ENCODE measurements around the gene UNC5B. TPM values are rescaled to one million over a fixed set of nuclear protein-coding genes. Genes with fewer than 3 reads are reported as not detected.

The UNC5B gene
- total RNA-seq, 1 experiment from 2014 or later = 0.07 TPM

DNA sequence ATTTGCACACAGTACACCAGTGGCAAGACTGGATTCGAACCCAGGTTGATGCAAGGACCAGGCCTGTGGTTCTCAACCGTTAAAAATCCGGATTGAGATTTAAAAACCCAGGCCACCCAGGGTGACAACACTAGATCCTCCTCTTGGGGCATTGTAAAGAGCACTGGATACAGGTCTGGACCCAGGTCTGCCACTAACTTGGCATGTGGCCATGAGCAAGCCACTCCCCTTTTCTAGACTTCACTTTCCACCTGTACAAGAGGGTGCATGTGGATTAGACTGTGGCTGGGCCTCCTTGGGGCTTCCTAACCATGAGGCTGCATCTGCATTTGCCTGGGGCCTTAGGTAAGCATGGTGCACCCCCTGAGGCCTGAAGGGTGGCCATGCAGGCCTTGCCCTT, 85.0 kb downstream of the UNC5B start:
- DNase-seq = no peak
- H3K9me3 Mint-ChIP-seq (ENCODE audit: low read depth, unreplicated experiment) = no peaks in the 10 kb centered on the region
- peaks cover 89% of the 10 kb centered on the region for H3K27me3 Mint-ChIP-seq (ENCODE audit: unreplicated experiment)
- no peaks in the 10 kb centered on the region for H3K36me3 Mint-ChIP-seq (ENCODE audit: insufficient read depth, unreplicated experiment)
- no peak overlapping the region for H3K27ac Mint-ChIP-seq (ENCODE audit: unreplicated experiment)
- peaks cover 6% of the 10 kb centered on the region for H3K4me1 Mint-ChIP-seq (ENCODE audit: low read depth, unreplicated experiment)
- no TSS peak for BruUV-seq (replicated peaks)
- no peak overlapping the region for H3K4me3 Mint-ChIP-seq (ENCODE audit: low read depth, unreplicated experiment)
- TF ChIP-seq CTCF (IDR thresholded peaks at IDR 0.05; ENCODE audit: unreplicated experiment) = no peak
- CTCF ChIA-PET = no interaction called here
- intact Hi-C loops (cut with micrococcal nuclease; ENCODE audit: unreplicated experiment) = no loop called here

- no peaks in the 10 kb centered on the region for H3K9me3 Mint-ChIP-seq (ENCODE audit: low read depth, unreplicated experiment)
- H3K4me1 Mint-ChIP-seq (ENCODE audit: low read depth, unreplicated experiment) = peaks cover 4% of the 10 kb centered on the region
- no peak for DNase-seq
- H3K4me3 Mint-ChIP-seq (ENCODE audit: low read depth, unreplicated experiment) = no peak overlapping the region
- BruUV-seq (replicated peaks) = no TSS peak
- no peak overlapping the region for H3K27ac Mint-ChIP-seq (ENCODE audit: unreplicated experiment)
- no peak for TF ChIP-seq CTCF (IDR thresholded peaks at IDR 0.05; ENCODE audit: unreplicated experiment)
- CTCF ChIA-PET = interaction anchor here (0.6 kb wide), 1 partner anchor 234 kb away, joined by 3 read pairs; no protein-coding TSS in a partner anchor
- intact Hi-C loops (cut with micrococcal nuclease; ENCODE audit: unreplicated experiment) = no loop called here
- H3K36me3 Mint-ChIP-seq (ENCODE audit: insufficient read depth, unreplicated experiment) = no peaks in the 10 kb centered on the region
- peaks cover 87% of the 10 kb centered on the region for H3K27me3 Mint-ChIP-seq (ENCODE audit: unreplicated experiment)
Measured at GRCh38 chr10:71299071-71299785, 86.9 kb downstream of the UNC5B start.

GRCh38 chr10:71300555-71301370, 88.4 kb downstream of the UNC5B start:
- TF ChIP-seq CTCF (IDR thresholded peaks at IDR 0.05; ENCODE audit: unreplicated experiment) = no peak
- no TSS peak for BruUV-seq (replicated peaks)

DNA sequence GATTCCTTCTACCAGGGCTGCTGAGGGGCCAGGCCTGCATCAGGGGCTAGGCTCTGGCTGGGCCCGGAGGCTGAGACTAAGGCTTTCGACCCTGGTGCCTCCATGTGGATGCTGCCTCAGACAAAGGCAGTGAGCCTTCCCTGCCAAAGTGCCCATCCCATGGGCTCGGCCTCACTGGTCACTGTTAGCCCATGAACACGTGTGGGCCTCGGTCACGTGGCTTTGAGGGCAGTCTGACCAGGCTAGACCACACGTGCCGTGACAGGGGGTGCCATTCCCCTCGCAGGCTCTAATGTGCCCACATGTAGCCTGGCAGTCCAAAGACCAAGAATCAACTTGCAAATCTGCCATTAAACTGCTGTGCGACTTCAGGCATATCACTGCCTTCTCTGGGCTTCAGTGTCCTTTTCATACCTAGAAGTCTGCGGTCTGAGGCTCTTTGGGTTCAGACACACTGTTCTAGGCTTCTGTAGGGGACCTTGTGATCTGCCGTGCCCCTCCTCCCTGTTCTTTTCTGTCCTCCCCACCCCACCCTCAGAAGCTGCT, 89.1 kb downstream of the UNC5B start:
- CTCF ChIA-PET = interaction anchor here (1.2 kb wide), 1 partner anchor 269 kb away, joined by 4 read pairs; no protein-coding TSS in a partner anchor
- no peak for DNase-seq
- intact Hi-C loops (cut with micrococcal nuclease; ENCODE audit: unreplicated experiment) = no loop called here
- no peaks in the 10 kb centered on the region for H3K4me1 Mint-ChIP-seq (ENCODE audit: low read depth, unreplicated experiment)
- H3K36me3 Mint-ChIP-seq (ENCODE audit: insufficient read depth, unreplicated experiment) = no peaks in the 10 kb centered on the region
- H3K4me3 Mint-ChIP-seq (ENCODE audit: low read depth, unreplicated experiment) = no peak overlapping the region
- BruUV-seq (replicated peaks) = no TSS peak
- H3K9me3 Mint-ChIP-seq (ENCODE audit: low read depth, unreplicated experiment) = no peaks in the 10 kb centered on the region
- peaks cover 65% of the 10 kb centered on the region for H3K27me3 Mint-ChIP-seq (ENCODE audit: unreplicated experiment)
- H3K27ac Mint-ChIP-seq (ENCODE audit: unreplicated experiment) = no peak overlapping the region
- no peak for TF ChIP-seq CTCF (IDR thresholded peaks at IDR 0.05; ENCODE audit: unreplicated experiment)

More at GRCh38 chr10:71300555-71301370, 88.4 kb downstream of the UNC5B start:
- H3K27ac Mint-ChIP-seq (ENCODE audit: unreplicated experiment) = no peak overlapping the region
- H3K27me3 Mint-ChIP-seq (ENCODE audit: unreplicated experiment) = peaks cover 71% of the 10 kb centered on the region
- CTCF ChIA-PET = interaction anchor here (0.6 kb wide), 1 partner anchor 379 kb away, joined by 3 read pairs; no protein-coding TSS in a partner anchor
- no peaks in the 10 kb centered on the region for H3K4me1 Mint-ChIP-seq (ENCODE audit: low read depth, unreplicated experiment)
- H3K9me3 Mint-ChIP-seq (ENCODE audit: low read depth, unreplicated experiment) = no peaks in the 10 kb centered on the region
- no peak overlapping the region for H3K4me3 Mint-ChIP-seq (ENCODE audit: low read depth, unreplicated experiment)
- DNase-seq = no peak
- no peaks in the 10 kb centered on the region for H3K36me3 Mint-ChIP-seq (ENCODE audit: insufficient read depth, unreplicated experiment)
- intact Hi-C loops (cut with micrococcal nuclease; ENCODE audit: unreplicated experiment) = no loop called here
